Subcutaneous abdominal adipose tissue (tissue), 5 donors: ENCODE measurements around the gene ZNF681.
"Not testable (repeated sequence)": the region's sequence is repeated elsewhere in the genome, so short reads cannot be mapped to it uniquely, and the experiment has no call there.

Source experiments
- H3K27ac ChIP-seq: one replicate; pipeline ENCODE4 v1.7.0; 2013; ENCODE audit warnings: low read depth, mild to moderate bottlenecking, inconsistent platforms, low read length, moderate library complexity
- H3K27me3 ChIP-seq, 5 donors: one replicate each; pipeline ENCODE4 v1.7.0; 2013; ENCODE audit warnings: low read length in 5 of 5, inconsistent platforms in 1 of 5; ENCODE audit not compliant: control insufficient read depth in 5 of 5, insufficient read depth in 4 of 5
- H3K36me3 ChIP-seq, 5 donors: one replicate each; pipeline ENCODE4 v1.7.0; 2013; ENCODE audit warnings: low read length in 5 of 5; ENCODE audit not compliant: control insufficient read depth in 5 of 5, insufficient read depth in 5 of 5
- H3K4me1 ChIP-seq, 5 donors: one replicate each; pipeline ENCODE4 v1.7.0; 2013; ENCODE audit warnings: low read length in 5 of 5, mild to moderate bottlenecking in 3 of 5, moderate library complexity in 1 of 5; ENCODE audit not compliant: control insufficient read depth in 5 of 5, insufficient read depth in 5 of 5
- H3K4me3 ChIP-seq, 5 donors: one replicate each; pipeline ENCODE4 v1.7.0; 2013; ENCODE audit warnings: low read length in 5 of 5, low read depth in 1 of 5
- H3K9ac ChIP-seq, 5 donors: one replicate each; pipeline ENCODE4 v1.7.0; 2013; ENCODE audit warnings: low read length in 5 of 5, mild to moderate bottlenecking in 4 of 5, moderate library complexity in 3 of 5
- H3K9me3 ChIP-seq, 5 donors: one replicate each; pipeline ENCODE4 v1.7.0; 2013; ENCODE audit warnings: low read length in 5 of 5; ENCODE audit not compliant: control insufficient read depth in 5 of 5
- donor health status: healthy.
- donor health status: healthy.
- donor health status: healthy.
- donor health status: healthy.
- donor health status: healthy.

Gene ZNF681

GRCh38 chr19:23790641-23791488, 32.2 kb upstream of the ZNF681 start:
- Histone ChIP-seq H3K4me3 (no peak overlapping the region), H3K9ac (no peak overlapping the region), H3K4me1 (no peaks in the 10 kb centered on the region), H3K27me3 (no peaks in the 10 kb centered on the region), H3K36me3 (no peaks in the 10 kb centered on the region), H3K9me3 (peaks cover 0 to 6% (median 3%) of the 10 kb centered on the region in 5 donors), H3K27ac (no peak overlapping the region)

GRCh38 chr19:23789246-23789645, 30.6 kb upstream of the ZNF681 start:
- no peak overlapping the region for H3K9ac ChIP-seq
- no peak overlapping the region for H3K4me3 ChIP-seq
- H3K36me3 ChIP-seq, result peaks cover 0 to under 1% (median 0%) of the 10 kb centered on the region in 5 donors
- H3K27me3 ChIP-seq, result no peaks in the 10 kb centered on the region
- H3K4me1 ChIP-seq, result no peaks in the 10 kb centered on the region
- peaks cover 0 to 5% (median 0%) of the 10 kb centered on the region in 5 donors for H3K9me3 ChIP-seq
- no peak overlapping the region for H3K27ac ChIP-seq

- Histone ChIP-seq H3K36me3 (peaks cover 0 to 3% (median 0%) of the 10 kb centered on the region in 5 donors), H3K4me3 (no peak overlapping the region), H3K27ac (no peak overlapping the region), H3K9me3 (peaks cover 0 to 5% (median 0%) of the 10 kb centered on the region in 5 donors), H3K9ac (no peak overlapping the region), H3K4me1 (no peaks in the 10 kb centered on the region), H3K27me3 (no peaks in the 10 kb centered on the region)
Measured at GRCh38 chr19:23788411-23788810, 29.7 kb upstream of the ZNF681 start.

- Histone ChIP-seq H3K4me3 (no peak overlapping the region), H3K9me3 (peaks cover 0 to 8% (median 2%) of the 10 kb centered on the region in 5 donors), H3K9ac (no peak overlapping the region), H3K27ac (no peak overlapping the region), H3K27me3 (no peaks in the 10 kb centered on the region), H3K36me3 (peaks cover 0 to 3% (median 0%) of the 10 kb centered on the region in 5 donors), H3K4me1 (no peaks in the 10 kb centered on the region)
Measured at GRCh38 chr19:23787106-23787505, 28.4 kb upstream of the ZNF681 start.

GRCh38 chr19:23785982-23786381, 27.3 kb upstream of the ZNF681 start:
- H3K4me1 ChIP-seq, result no peaks in the 10 kb centered on the region
- no peaks in the 10 kb centered on the region for H3K27me3 ChIP-seq
- no peak overlapping the region for H3K9ac ChIP-seq
- no peak overlapping the region for H3K4me3 ChIP-seq
- no peak overlapping the region for H3K27ac ChIP-seq
- peaks cover 0 to 10% (median 2%) of the 10 kb centered on the region in 5 donors for H3K9me3 ChIP-seq
- H3K36me3 ChIP-seq, result peaks cover 0 to 3% (median 0%) of the 10 kb centered on the region in 5 donors

- Histone ChIP-seq H3K27ac (no peak overlapping the region), H3K9ac (no peak overlapping the region), H3K27me3 (no peaks in the 10 kb centered on the region), H3K4me1 (no peaks in the 10 kb centered on the region), H3K9me3 (peaks cover 0 to 12% (median 2%) of the 10 kb centered on the region in 5 donors), H3K36me3 (peaks cover 0 to 3% (median 0%) of the 10 kb centered on the region in 5 donors), H3K4me3 (no peak overlapping the region)
Measured at GRCh38 chr19:23784274-23784673, 25.6 kb upstream of the ZNF681 start.

- no peak overlapping the region for H3K4me3 ChIP-seq
Measured at GRCh38 chr19:23783636-23784035, 24.9 kb upstream of the ZNF681 start.

GRCh38 chr19:23779645-23780044, 21.0 kb upstream of the ZNF681 start:
- Histone ChIP-seq H3K27me3 (no peaks in the 10 kb centered on the region), H3K4me1 (peaks cover 0 to 1% (median 0%) of the 10 kb centered on the region in 5 donors), H3K9ac (no peak overlapping the region), H3K9me3 (peaks cover 0 to 10% (median 3%) of the 10 kb centered on the region in 5 donors), H3K36me3 (peaks cover 0 to 3% (median 3%) of the 10 kb centered on the region in 5 donors), H3K27ac (no peak overlapping the region), H3K4me3 (no peak overlapping the region)

More at GRCh38 chr19:23783636-23784035, 24.9 kb upstream of the ZNF681 start:
- Histone ChIP-seq H3K4me1 (no peaks in the 10 kb centered on the region), H3K27ac (no peak overlapping the region), H3K36me3 (peaks cover 0 to 3% (median 0%) of the 10 kb centered on the region in 5 donors), H3K27me3 (no peaks in the 10 kb centered on the region), H3K9me3 (peaks cover 0 to 12% (median 2%) of the 10 kb centered on the region in 5 donors), H3K9ac (no peak overlapping the region)

- Histone ChIP-seq H3K36me3 (peaks cover 0 to 3% (median 0%) of the 10 kb centered on the region in 5 donors), H3K4me3 (no peak overlapping the region), H3K9ac (no peak overlapping the region), H3K27me3 (no peaks in the 10 kb centered on the region), H3K4me1 (peaks cover 0 to 4% (median 0%) of the 10 kb centered on the region in 5 donors), H3K27ac (no peak overlapping the region), H3K9me3 (peaks cover 0 to 10% (median 3%) of the 10 kb centered on the region in 5 donors)
Measured at GRCh38 chr19:23778566-23778965, 19.9 kb upstream of the ZNF681 start.

GRCh38 chr19:23778036-23778435, 19.3 kb upstream of the ZNF681 start:
- H3K4me3 ChIP-seq, H3K9me3 ChIP-seq, H3K4me1 ChIP-seq, H3K9ac ChIP-seq, H3K36me3 ChIP-seq, H3K27me3 ChIP-seq, H3K27ac ChIP-seq: not testable (repeated sequence)
